GM12892 (cell line): ENCODE data around the gene C4orf46.

Source experiments
- POLR2A ChIP-seq: IDR thresholded peaks from 2 replicates; pipeline ENCODE4 v1.6.1; 2011; ENCODE audit warnings: low read depth, low read length, control low read depth
- POLR2AphosphoS5 ChIP-seq: IDR thresholded peaks from 2 replicates; pipeline ENCODE4 v1.6.1; 2011; ENCODE audit warnings: low read depth, low read length, control low read depth
- TAF1 ChIP-seq: IDR thresholded peaks from 2 replicates; pipeline ENCODE4 v1.6.1; 2011; ENCODE audit warnings: low read depth, mild to moderate bottlenecking, control low read depth, low read length, borderline replicate concordance

GRCh38 chr4:158671915-158672806, 474 bp upstream of the C4orf46 start, which contains the start of gene ETFDH:
- TF ChIP-seq TAF1 (peak; percentile 60; the same call in 1 of the 2 replicates), POLR2AphosphoS5 (0 out of 2 replicates have a peak, but pooled peaks have one; percentile 62), POLR2A (peak; percentile 43; the same call in 1 of the 2 replicates)
